ENCODE results near the gene ZNF669. TPM values are rescaled to one million over a fixed set of nuclear protein-coding genes. Genes with fewer than 3 reads are reported as not detected.
A peak's percentile ranks its signal among the peaks of the same experiment; 100 is the strongest.

ZNF669 gene
- total and polyA plus RNA-seq, 3 experiments from 2014 or later: 9.4 to 15.7 (median 10.0) TPM

GRCh38 chr1:247078258-247079140, 25.7 kb downstream of the ZNF669 start, which contains the start of gene ZNF670:
Gene ZNF670 (minus strand): TSS chr1:247078811. CDS start chr1:247078596, 215 bp downstream.
- H3K27ac Mint-ChIP-seq: peak within 1 kb of the TSS; percentile 21 to 89 (median 82)
- no peaks in the 10 kb centered on the region for H3K9me3 Mint-ChIP-seq
- peak within 1 kb of the TSS; percentile 73 for H3K27ac ChIP-seq (ENCODE audit: low read depth, low read length)
- DNase-seq: peak; percentile 67 to 84 (median 71)
- H3K9me3 ChIP-seq (ENCODE audit: low read length): no peaks in the 10 kb centered on the region
- peak within 1 kb of the TSS; percentile 89 to 98 (median 91) for H3K4me3 Mint-ChIP-seq
- H3K4me3 ChIP-seq (ENCODE audit: low read length): peak within 1 kb of the TSS; percentile 91
- peaks cover 9% of the 10 kb centered on the region for H3K4me1 ChIP-seq (ENCODE audit: insufficient read depth, low read length)
- CTCF ChIA-PET: no interaction called here
- POLR2A ChIA-PET: interaction anchor here (0.6 to 0.9 kb wide), 3 partner anchors 126 to 242 kb away, joined by 3 read pairs; no protein-coding TSS in a partner anchor
- no peaks in the 10 kb centered on the region for H3K27me3 ChIP-seq (ENCODE audit: insufficient read depth, low read length, poor library complexity, severe bottlenecking)
- H3K36me3 ChIP-seq (ENCODE audit: insufficient read depth, low read length): no peaks in the 10 kb centered on the region
- peaks cover 3 to 10% of the 10 kb centered on the region in 2 donors for H3K27me3 Mint-ChIP-seq
- H3K36me3 Mint-ChIP-seq: peaks cover 0 to 5% (median 0%) of the 10 kb centered on the region in 3 donors
- H3K4me1 Mint-ChIP-seq: peaks cover 29 to 49% (median 41%) of the 10 kb centered on the region in 3 donors

DNA sequence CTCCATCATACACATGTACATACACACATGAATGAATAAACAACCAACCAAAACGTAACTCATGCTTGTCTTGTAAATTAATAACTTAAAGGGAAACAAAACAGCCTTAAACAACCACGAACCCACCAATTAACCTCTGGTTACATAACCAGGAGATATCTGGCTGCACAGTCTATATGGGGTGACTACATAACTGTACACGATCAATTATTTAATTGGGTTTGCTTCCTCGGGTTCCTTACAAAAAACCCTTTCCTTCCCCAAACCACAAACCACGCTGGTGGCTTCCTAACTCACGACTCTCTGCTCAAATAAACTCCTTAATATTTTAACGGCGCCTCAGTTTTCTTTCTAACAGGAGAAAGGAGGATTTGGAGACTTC, 26.3 kb downstream of the ZNF669 start:
- H3K27ac Mint-ChIP-seq: peak overlapping the region in 7 of 8 donors; percentile 59 to 84 (median 79)
- H3K4me1 Mint-ChIP-seq: peaks cover 29 to 51% (median 42%) of the 10 kb centered on the region in 3 donors
- Histone ChIP-seq H3K27me3 (ENCODE audit: insufficient read depth, low read length, poor library complexity, severe bottlenecking) (no peaks in the 10 kb centered on the region), H3K4me3 (ENCODE audit: low read length) (peak overlapping the region; percentile 91), H3K36me3 (ENCODE audit: insufficient read depth, low read length) (no peaks in the 10 kb centered on the region), H3K9me3 (ENCODE audit: low read length) (no peaks in the 10 kb centered on the region), H3K4me1 (ENCODE audit: insufficient read depth, low read length) (peaks cover 9% of the 10 kb centered on the region), H3K27ac (ENCODE audit: low read depth, low read length) (peak overlapping the region; percentile 73)
- no peak for DNase-seq
- ChIA-PET POLR2A (no interaction called here), CTCF (no interaction called here)
- H3K36me3 Mint-ChIP-seq: peaks cover 0 to 5% (median 0%) of the 10 kb centered on the region in 3 donors
- H3K9me3 Mint-ChIP-seq: peaks cover 0 to under 1% (median 0%) of the 10 kb centered on the region in 5 donors
- peaks cover 3 to 7% of the 10 kb centered on the region in 2 donors for H3K27me3 Mint-ChIP-seq
- peak overlapping the region; percentile 89 to 98 (median 91) for H3K4me3 Mint-ChIP-seq

- H3K4me1 ChIP-seq (ENCODE audit: insufficient read depth, low read length): peaks cover 9% of the 10 kb centered on the region
- no peak overlapping the region for H3K27ac ChIP-seq (ENCODE audit: low read depth, low read length)
- POLR2A ChIA-PET: no interaction called here
- H3K9me3 Mint-ChIP-seq: peaks cover 0 to 2% (median 0%) of the 10 kb centered on the region in 5 donors
- H3K4me1 Mint-ChIP-seq: peaks cover 29 to 51% (median 42%) of the 10 kb centered on the region in 3 donors
- peaks cover 0 to 5% (median 0%) of the 10 kb centered on the region in 3 donors for H3K36me3 Mint-ChIP-seq
- H3K4me3 Mint-ChIP-seq: peak overlapping the region; percentile 89 to 98 (median 91)
- H3K27me3 Mint-ChIP-seq: peaks cover under 1 to 2% of the 10 kb centered on the region in 2 donors
- DNase-seq: no peak
- H3K27ac Mint-ChIP-seq: peak overlapping the region in 6 of 8 donors; percentile 21 to 84 (median 76)
- no peaks in the 10 kb centered on the region for H3K36me3 ChIP-seq (ENCODE audit: insufficient read depth, low read length)
- H3K4me3 ChIP-seq (ENCODE audit: low read length): no peak overlapping the region
- no peaks in the 10 kb centered on the region for H3K27me3 ChIP-seq (ENCODE audit: insufficient read depth, low read length, poor library complexity, severe bottlenecking)
- no peaks in the 10 kb centered on the region for H3K9me3 ChIP-seq (ENCODE audit: low read length)
- CTCF ChIA-PET: no interaction called here
Measured at GRCh38 chr1:247077213-247077612, 26.9 kb downstream of the ZNF669 start.

DNA sequence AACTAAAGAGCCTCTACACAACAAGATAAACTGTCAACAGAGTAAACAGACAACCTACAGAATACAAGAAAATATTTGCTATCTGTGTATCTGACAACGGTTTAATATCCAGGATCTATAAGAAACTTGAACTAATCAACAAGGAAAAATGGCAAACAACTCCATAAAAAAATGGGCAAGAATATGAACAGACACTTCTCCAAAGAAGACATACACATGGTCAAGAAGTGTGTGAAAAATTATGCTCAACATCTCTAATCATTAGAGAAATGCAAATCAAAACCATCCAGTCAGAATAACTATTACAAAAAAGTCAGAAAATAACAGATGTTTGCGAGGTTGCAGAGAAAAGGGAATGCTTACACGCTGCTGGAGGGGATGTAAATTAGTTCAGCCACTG, 33.5 kb downstream of the ZNF669 start:
- H3K4me1 ChIP-seq (ENCODE audit: insufficient read depth, low read length): no peaks in the 10 kb centered on the region
- no peak overlapping the region for H3K27ac Mint-ChIP-seq
- no peak overlapping the region for H3K4me3 ChIP-seq (ENCODE audit: low read length)
- no peaks in the 10 kb centered on the region for H3K27me3 ChIP-seq (ENCODE audit: insufficient read depth, low read length, poor library complexity, severe bottlenecking)
- H3K27me3 Mint-ChIP-seq: no peaks in the 10 kb centered on the region
- H3K9me3 ChIP-seq (ENCODE audit: low read length): peaks cover 8% of the 10 kb centered on the region
- no peaks in the 10 kb centered on the region for H3K36me3 ChIP-seq (ENCODE audit: insufficient read depth, low read length)
- peaks cover 10 to 42% (median 25%) of the 10 kb centered on the region in 5 donors for H3K9me3 Mint-ChIP-seq
- H3K4me3 Mint-ChIP-seq: no peak overlapping the region
- ChIA-PET POLR2A (no interaction called here), CTCF (no interaction called here)
- H3K36me3 Mint-ChIP-seq: peaks cover 2 to 40% (median 3%) of the 10 kb centered on the region in 3 donors
- H3K4me1 Mint-ChIP-seq: peaks cover 7 to 25% (median 14%) of the 10 kb centered on the region in 3 donors
- DNase-seq: no peak
- no peak overlapping the region for H3K27ac ChIP-seq (ENCODE audit: low read depth, low read length)

DNA sequence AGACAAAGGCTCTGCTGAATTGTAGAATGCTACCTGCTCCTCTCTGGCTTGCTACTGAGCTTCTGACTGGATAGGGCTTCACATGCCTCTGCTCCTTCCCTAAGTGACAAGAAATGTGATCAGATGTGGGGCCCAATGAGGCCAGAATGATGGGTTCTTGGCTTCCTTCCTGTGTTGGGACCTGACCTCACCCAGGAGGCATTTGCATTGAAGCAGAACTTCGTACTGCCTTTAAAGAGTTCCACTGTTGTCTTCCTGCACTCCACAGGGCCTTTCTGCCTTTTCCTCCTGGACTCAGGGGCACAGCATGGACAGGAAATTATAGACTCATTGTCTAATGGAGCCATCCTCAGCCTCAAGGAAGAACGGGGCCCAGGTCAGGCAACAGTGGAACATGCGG, 39.9 kb downstream of the ZNF669 start:
- ChIA-PET CTCF (no interaction called here), POLR2A (no interaction called here)
- Histone ChIP-seq H3K36me3 (ENCODE audit: insufficient read depth, low read length) (no peaks in the 10 kb centered on the region), H3K27me3 (ENCODE audit: insufficient read depth, low read length, poor library complexity, severe bottlenecking) (no peaks in the 10 kb centered on the region), H3K4me3 (ENCODE audit: low read length) (no peak overlapping the region), H3K4me1 (ENCODE audit: insufficient read depth, low read length) (no peaks in the 10 kb centered on the region), H3K9me3 (ENCODE audit: low read length) (peaks cover 10% of the 10 kb centered on the region), H3K27ac (ENCODE audit: low read depth, low read length) (no peak overlapping the region)
- Mint-ChIP-seq H3K9me3 (peaks cover 8 to 70% (median 45%) of the 10 kb centered on the region in 5 donors), H3K4me3 (no peak overlapping the region), H3K4me1 (peaks cover 3 to 15% (median 6%) of the 10 kb centered on the region in 3 donors), H3K27me3 (no peaks in the 10 kb centered on the region), H3K36me3 (peaks cover 8 to 65% (median 12%) of the 10 kb centered on the region in 3 donors), H3K27ac (no peak overlapping the region)
- no peak for DNase-seq

DNA sequence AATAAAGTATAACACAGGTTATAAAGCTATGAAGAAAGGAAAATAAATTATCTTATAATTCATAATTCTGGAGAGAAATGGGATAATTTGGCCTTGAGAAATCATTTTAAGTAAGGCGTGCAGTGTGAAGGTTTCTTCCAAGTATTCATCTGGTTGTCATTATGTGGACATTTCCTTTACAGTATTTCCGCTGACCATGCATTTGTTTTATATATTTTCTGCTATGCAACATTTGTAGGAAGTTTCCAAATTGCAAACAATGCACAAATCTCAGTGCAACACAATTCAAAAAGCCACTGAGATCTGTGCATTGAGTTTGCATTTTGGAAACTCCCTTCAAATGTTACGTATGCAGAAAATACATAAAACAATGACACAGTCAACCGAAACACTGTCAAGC, 43.4 kb downstream of the ZNF669 start:
- H3K27ac ChIP-seq (ENCODE audit: low read depth, low read length): no peak overlapping the region
- DNase-seq: no peak
- peaks cover 11 to 17% (median 16%) of the 10 kb centered on the region in 3 donors for H3K4me1 Mint-ChIP-seq
- H3K36me3 ChIP-seq (ENCODE audit: insufficient read depth, low read length): no peaks in the 10 kb centered on the region
- H3K27ac Mint-ChIP-seq: no peak overlapping the region
- CTCF ChIA-PET: no interaction called here
- H3K27me3 ChIP-seq (ENCODE audit: insufficient read depth, low read length, poor library complexity, severe bottlenecking): no peaks in the 10 kb centered on the region
- no peak overlapping the region for H3K4me3 Mint-ChIP-seq
- H3K36me3 Mint-ChIP-seq: peaks cover 17 to 69% (median 22%) of the 10 kb centered on the region in 3 donors
- H3K4me1 ChIP-seq (ENCODE audit: insufficient read depth, low read length): no peaks in the 10 kb centered on the region
- POLR2A ChIA-PET: no interaction called here
- peaks cover 30 to 75% (median 55%) of the 10 kb centered on the region in 5 donors for H3K9me3 Mint-ChIP-seq
- H3K9me3 ChIP-seq (ENCODE audit: low read length): peaks cover 4% of the 10 kb centered on the region
- H3K4me3 ChIP-seq (ENCODE audit: low read length): no peak overlapping the region
- no peaks in the 10 kb centered on the region for H3K27me3 Mint-ChIP-seq

DNA sequence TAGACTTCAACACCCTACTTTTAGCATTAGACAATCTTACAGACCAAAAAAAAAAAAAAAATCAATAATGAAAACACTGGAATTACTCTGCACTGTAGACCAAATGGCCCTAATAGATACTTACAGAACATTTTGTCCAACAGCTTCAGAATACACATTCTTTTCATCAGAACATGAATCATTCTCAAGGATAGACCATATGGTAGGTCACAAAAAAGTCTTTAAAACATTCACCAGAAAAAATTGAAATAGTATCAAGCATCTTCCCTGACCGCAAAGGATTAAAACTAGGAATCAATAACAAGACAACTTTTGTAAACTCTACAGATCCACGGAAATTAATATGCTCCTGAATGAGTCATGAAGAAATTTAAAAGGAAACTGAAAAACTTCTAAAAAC, 48.1 kb downstream of the ZNF669 start:
- H3K36me3 ChIP-seq (ENCODE audit: insufficient read depth, low read length): no peaks in the 10 kb centered on the region
- no peak overlapping the region for H3K27ac Mint-ChIP-seq
- H3K27me3 ChIP-seq (ENCODE audit: insufficient read depth, low read length, poor library complexity, severe bottlenecking): no peaks in the 10 kb centered on the region
- no peak overlapping the region for H3K4me3 ChIP-seq (ENCODE audit: low read length)
- peaks cover 0 to 3% of the 10 kb centered on the region in 2 donors for H3K27me3 Mint-ChIP-seq
- no peak for DNase-seq
- no peaks in the 10 kb centered on the region for H3K4me1 ChIP-seq (ENCODE audit: insufficient read depth, low read length)
- ChIA-PET POLR2A (no interaction called here), CTCF (no interaction called here)
- H3K9me3 ChIP-seq (ENCODE audit: low read length): peaks cover 22% of the 10 kb centered on the region
- H3K4me3 Mint-ChIP-seq: no peak overlapping the region
- H3K4me1 Mint-ChIP-seq: peaks cover 16 to 22% (median 19%) of the 10 kb centered on the region in 3 donors
- H3K27ac ChIP-seq (ENCODE audit: low read depth, low read length): no peak overlapping the region
- peaks cover 13 to 64% (median 27%) of the 10 kb centered on the region in 3 donors for H3K36me3 Mint-ChIP-seq
- H3K9me3 Mint-ChIP-seq: peaks cover 55 to 86% (median 79%) of the 10 kb centered on the region in 5 donors

- Histone ChIP-seq H3K4me3 (ENCODE audit: low read length) (no peak overlapping the region), H3K27ac (ENCODE audit: low read depth, low read length) (no peak overlapping the region), H3K4me1 (ENCODE audit: insufficient read depth, low read length) (no peaks in the 10 kb centered on the region), H3K9me3 (ENCODE audit: low read length) (peaks cover 28% of the 10 kb centered on the region), H3K36me3 (ENCODE audit: insufficient read depth, low read length) (no peaks in the 10 kb centered on the region), H3K27me3 (ENCODE audit: insufficient read depth, low read length, poor library complexity, severe bottlenecking) (no peaks in the 10 kb centered on the region)
- no peak overlapping the region for H3K4me3 Mint-ChIP-seq
- no peak overlapping the region for H3K27ac Mint-ChIP-seq
- POLR2A ChIA-PET: no interaction called here
- peaks cover 0 to 3% of the 10 kb centered on the region in 2 donors for H3K27me3 Mint-ChIP-seq
- H3K4me1 Mint-ChIP-seq: peaks cover 16 to 22% (median 19%) of the 10 kb centered on the region in 3 donors
- peaks cover 54 to 89% (median 80%) of the 10 kb centered on the region in 5 donors for H3K9me3 Mint-ChIP-seq
- DNase-seq: no peak
- CTCF ChIA-PET: no interaction called here
- H3K36me3 Mint-ChIP-seq: peaks cover 12 to 67% (median 27%) of the 10 kb centered on the region in 3 donors
Measured at GRCh38 chr1:247054992-247055415, 49.2 kb downstream of the ZNF669 start.
